Measurements from ENCODE around the gene SV2B.

Gene SV2B

GRCh38 chr15:91100814-91101607 lies 954 bp downstream of the SV2B start:
- Histone ChIP-seq H3K4me3 (ENCODE audit: low read depth in 1 of 5, low read length in 5 of 5) (peak overlapping the region; percentile 46 to 77 (median 61)), H3K9me3 (ENCODE audit: control insufficient read depth in 5 of 5, low read length in 5 of 5) (no peaks in the 10 kb centered on the region), H3K27ac (ENCODE audit: low read depth, low read length) (peak overlapping the region; percentile 4), H3K36me3 (ENCODE audit: control insufficient read depth in 5 of 5, insufficient read depth in 5 of 5, low read length in 5 of 5) (no peaks in the 10 kb centered on the region), H3K4me1 (ENCODE audit: control insufficient read depth in 5 of 5, insufficient read depth in 5 of 5, low read length in 5 of 5) (peaks cover 0 to 45% (median 14%) of the 10 kb centered on the region in 5 donors), H3K27me3 (ENCODE audit: control insufficient read depth in 5 of 5, insufficient read depth in 4 of 5, low read length in 5 of 5) (peaks cover 7 to 46% (median 32%) of the 10 kb centered on the region in 5 donors), H3K9ac (ENCODE audit: low read length in 5 of 5) (peak overlapping the region in 4 of 5 donors; percentile 1 to 79 (median 45))

GRCh38 chr15:91101608-91101920 lies 1.5 kb downstream of the SV2B start:
- peak overlapping the region in 4 of 5 donors; percentile 58 to 77 (median 67) for H3K4me3 ChIP-seq (ENCODE audit: low read depth in 1 of 5, low read length in 5 of 5)
- peak overlapping the region in 1 of 5 donors; percentile 79 for H3K9ac ChIP-seq (ENCODE audit: low read length in 5 of 5)
- peaks cover 0 to 45% (median 14%) of the 10 kb centered on the region in 5 donors for H3K4me1 ChIP-seq (ENCODE audit: control insufficient read depth in 5 of 5, insufficient read depth in 5 of 5, low read length in 5 of 5)
- H3K27me3 ChIP-seq (ENCODE audit: control insufficient read depth in 5 of 5, insufficient read depth in 4 of 5, low read length in 5 of 5): peaks cover 7 to 46% (median 32%) of the 10 kb centered on the region in 5 donors
- no peaks in the 10 kb centered on the region for H3K36me3 ChIP-seq (ENCODE audit: control insufficient read depth in 5 of 5, insufficient read depth in 5 of 5, low read length in 5 of 5)
- no peak overlapping the region for H3K27ac ChIP-seq (ENCODE audit: low read depth, low read length)
- H3K9me3 ChIP-seq (ENCODE audit: control insufficient read depth in 5 of 5, low read length in 5 of 5): no peaks in the 10 kb centered on the region

GRCh38 chr15:91102546-91103330 lies 2.7 kb downstream of the SV2B start:
- Histone ChIP-seq H3K36me3 (ENCODE audit: control insufficient read depth in 5 of 5, insufficient read depth in 5 of 5, low read length in 5 of 5) (no peaks in the 10 kb centered on the region), H3K4me3 (ENCODE audit: low read depth in 1 of 5, low read length in 5 of 5) (peak overlapping the region in 1 of 5 donors; percentile 3), H3K4me1 (ENCODE audit: control insufficient read depth in 5 of 5, insufficient read depth in 5 of 5, low read length in 5 of 5) (peaks cover 0 to 45% (median 14%) of the 10 kb centered on the region in 5 donors), H3K27ac (ENCODE audit: low read depth, low read length) (peak overlapping the region; percentile 26), H3K9me3 (ENCODE audit: control insufficient read depth in 5 of 5, low read length in 5 of 5) (no peaks in the 10 kb centered on the region), H3K9ac (ENCODE audit: low read length in 5 of 5) (no peak overlapping the region), H3K27me3 (ENCODE audit: control insufficient read depth in 5 of 5, insufficient read depth in 4 of 5, low read length in 5 of 5) (peaks cover 7 to 46% (median 32%) of the 10 kb centered on the region in 5 donors)

- Histone ChIP-seq H3K9me3 (ENCODE audit: control insufficient read depth in 5 of 5, low read length in 5 of 5) (no peaks in the 10 kb centered on the region), H3K36me3 (ENCODE audit: control insufficient read depth in 5 of 5, insufficient read depth in 5 of 5, low read length in 5 of 5) (no peaks in the 10 kb centered on the region), H3K4me3 (ENCODE audit: low read depth in 1 of 5, low read length in 5 of 5) (no peak overlapping the region), H3K4me1 (ENCODE audit: control insufficient read depth in 5 of 5, insufficient read depth in 5 of 5, low read length in 5 of 5) (peaks cover 0 to 50% (median 14%) of the 10 kb centered on the region in 5 donors), H3K27ac (ENCODE audit: low read depth, low read length) (no peak overlapping the region), H3K27me3 (ENCODE audit: control insufficient read depth in 5 of 5, insufficient read depth in 4 of 5, low read length in 5 of 5) (peaks cover 6 to 36% (median 25%) of the 10 kb centered on the region in 5 donors), H3K9ac (ENCODE audit: low read length in 5 of 5) (no peak overlapping the region)
These were observed 4.1 kb downstream of the SV2B start for GRCh38 chr15:91104111-91104510.

GRCh38 chr15:91108421-91108820 lies 8.4 kb downstream of the SV2B start:
- Histone ChIP-seq H3K4me3 (ENCODE audit: low read depth in 1 of 5, low read length in 5 of 5) (no peak overlapping the region), H3K27ac (ENCODE audit: low read depth, low read length) (no peak overlapping the region), H3K9ac (ENCODE audit: low read length in 5 of 5) (no peak overlapping the region), H3K9me3 (ENCODE audit: control insufficient read depth in 5 of 5, low read length in 5 of 5) (no peaks in the 10 kb centered on the region), H3K27me3 (ENCODE audit: control insufficient read depth in 5 of 5, insufficient read depth in 4 of 5, low read length in 5 of 5) (peaks cover 0 to 7% (median 3%) of the 10 kb centered on the region in 5 donors), H3K36me3 (ENCODE audit: control insufficient read depth in 5 of 5, insufficient read depth in 5 of 5, low read length in 5 of 5) (no peaks in the 10 kb centered on the region), H3K4me1 (ENCODE audit: control insufficient read depth in 5 of 5, insufficient read depth in 5 of 5, low read length in 5 of 5) (peaks cover 0 to 17% (median 0%) of the 10 kb centered on the region in 5 donors)

- Histone ChIP-seq H3K9me3 (ENCODE audit: control insufficient read depth in 5 of 5, low read length in 5 of 5) (no peaks in the 10 kb centered on the region), H3K27ac (ENCODE audit: low read depth, low read length) (no peak overlapping the region), H3K27me3 (ENCODE audit: control insufficient read depth in 5 of 5, insufficient read depth in 4 of 5, low read length in 5 of 5) (peaks cover 0 to 10% (median 3%) of the 10 kb centered on the region in 5 donors), H3K36me3 (ENCODE audit: control insufficient read depth in 5 of 5, insufficient read depth in 5 of 5, low read length in 5 of 5) (no peaks in the 10 kb centered on the region), H3K4me1 (ENCODE audit: control insufficient read depth in 5 of 5, insufficient read depth in 5 of 5, low read length in 5 of 5) (peaks cover 0 to 8% (median 0%) of the 10 kb centered on the region in 5 donors), H3K9ac (ENCODE audit: low read length in 5 of 5) (no peak overlapping the region), H3K4me3 (ENCODE audit: low read depth in 1 of 5, low read length in 5 of 5) (no peak overlapping the region)
These were observed 9.8 kb downstream of the SV2B start for GRCh38 chr15:91109885-91110284.

GRCh38 chr15:91110407-91110806 lies 10.3 kb downstream of the SV2B start:
- no peak overlapping the region for H3K4me3 ChIP-seq (ENCODE audit: low read depth in 1 of 5, low read length in 5 of 5)
- H3K36me3 ChIP-seq (ENCODE audit: control insufficient read depth in 5 of 5, insufficient read depth in 5 of 5, low read length in 5 of 5): no peaks in the 10 kb centered on the region
- no peak overlapping the region for H3K9ac ChIP-seq (ENCODE audit: low read length in 5 of 5)
- no peak overlapping the region for H3K27ac ChIP-seq (ENCODE audit: low read depth, low read length)
- peaks cover 0 to 8% (median 0%) of the 10 kb centered on the region in 5 donors for H3K4me1 ChIP-seq (ENCODE audit: control insufficient read depth in 5 of 5, insufficient read depth in 5 of 5, low read length in 5 of 5)
- H3K9me3 ChIP-seq (ENCODE audit: control insufficient read depth in 5 of 5, low read length in 5 of 5): no peaks in the 10 kb centered on the region
- peaks cover 0 to 10% (median 3%) of the 10 kb centered on the region in 5 donors for H3K27me3 ChIP-seq (ENCODE audit: control insufficient read depth in 5 of 5, insufficient read depth in 4 of 5, low read length in 5 of 5)

GRCh38 chr15:91113030-91113429 lies 13.0 kb downstream of the SV2B start:
- Histone ChIP-seq H3K9ac (ENCODE audit: low read length in 5 of 5) (no peak overlapping the region), H3K4me1 (ENCODE audit: control insufficient read depth in 5 of 5, insufficient read depth in 5 of 5, low read length in 5 of 5) (peaks cover 0 to 21% (median 0%) of the 10 kb centered on the region in 5 donors), H3K27ac (ENCODE audit: low read depth, low read length) (no peak overlapping the region), H3K27me3 (ENCODE audit: control insufficient read depth in 5 of 5, insufficient read depth in 4 of 5, low read length in 5 of 5) (peaks cover 2 to 10% (median 3%) of the 10 kb centered on the region in 5 donors), H3K4me3 (ENCODE audit: low read depth in 1 of 5, low read length in 5 of 5) (no peak overlapping the region), H3K36me3 (ENCODE audit: control insufficient read depth in 5 of 5, insufficient read depth in 5 of 5, low read length in 5 of 5) (no peaks in the 10 kb centered on the region), H3K9me3 (ENCODE audit: control insufficient read depth in 5 of 5, low read length in 5 of 5) (no peaks in the 10 kb centered on the region)

- Histone ChIP-seq H3K36me3 (ENCODE audit: control insufficient read depth in 5 of 5, insufficient read depth in 5 of 5, low read length in 5 of 5) (no peaks in the 10 kb centered on the region), H3K4me3 (ENCODE audit: low read depth in 1 of 5, low read length in 5 of 5) (no peak overlapping the region), H3K27ac (ENCODE audit: low read depth, low read length) (no peak overlapping the region), H3K4me1 (ENCODE audit: control insufficient read depth in 5 of 5, insufficient read depth in 5 of 5, low read length in 5 of 5) (peaks cover 0 to 22% (median 0%) of the 10 kb centered on the region in 5 donors), H3K27me3 (ENCODE audit: control insufficient read depth in 5 of 5, insufficient read depth in 4 of 5, low read length in 5 of 5) (peaks cover 0 to 10% (median 2%) of the 10 kb centered on the region in 5 donors), H3K9me3 (ENCODE audit: control insufficient read depth in 5 of 5, low read length in 5 of 5) (no peaks in the 10 kb centered on the region), H3K9ac (ENCODE audit: low read length in 5 of 5) (no peak overlapping the region)
These were observed 14.2 kb downstream of the SV2B start for GRCh38 chr15:91114301-91114700.
